H1 (cell line): ENCODE data around the gene CTTNBP2.

Experiments
- BCL11A ChIP-seq, 2 experiments: IDR thresholded peaks; one replicate each; pipeline ENCODE4 v1.6.1; 2011; ENCODE audit warnings: low read depth in 2 of 2, low read length in 2 of 2, mild to moderate bottlenecking in 2 of 2
- CREB1 ChIP-seq: IDR thresholded peaks from 2 replicates; pipeline ENCODE4 v1.6.1; 2012; ENCODE audit warnings: inconsistent platforms
- CTCF ChIP-seq, 3 experiments: IDR thresholded peaks; 1 replicate in 2 of 3; 2 replicates in 1 of 3; pipeline versions ENCODE4 v1.5.1 to v1.6.1; 2011; ENCODE audit warnings: low read length in 3 of 3, mild to moderate bottlenecking in 3 of 3, inconsistent platforms in 2 of 3, low read depth in 1 of 3, moderate library complexity in 1 of 3; ENCODE audit not compliant: insufficient read depth in 1 of 3; ENCODE audit errors: control extremely low read depth in 1 of 3
- EP300 ChIP-seq, 2 experiments: IDR thresholded peaks; 1 replicate in 1 of 2; 2 replicates in 1 of 2; pipeline ENCODE4 v1.6.1; 2011 to 2012; ENCODE audit warnings: low read depth in 2 of 2, low read length in 2 of 2, mild to moderate bottlenecking in 2 of 2, borderline replicate concordance in 1 of 2, inconsistent platforms in 1 of 2, moderate library complexity in 1 of 2
- EZH2 ChIP-seq: fragments of 200-600 bp; sonication (generic); IDR thresholded peaks from 2 replicates; pipeline ENCODE4 v1.7.1; 2012; ENCODE audit warnings: low read depth, mild to moderate bottlenecking, moderate library complexity, low read length, inconsistent platforms; ENCODE audit not compliant: severe bottlenecking
- MAX ChIP-seq: IDR thresholded peaks from 2 replicates; pipeline ENCODE4 v1.6.1; 2012; ENCODE audit warnings: inconsistent platforms
- RAD21 ChIP-seq, 2 experiments: IDR thresholded peaks in 1 of 2; conservative IDR thresholded peaks in 1 of 2; 2 replicates each; pipeline ENCODE4 v1.6.1; 2011; ENCODE audit warnings: low read depth in 2 of 2, low read length in 2 of 2, improper control_type of control experiment in 1 of 2, inconsistent platforms in 1 of 2, mild to moderate bottlenecking in 1 of 2, moderate library complexity in 1 of 2
- RXRA ChIP-seq: IDR thresholded peaks from 2 replicates; pipeline ENCODE4 v1.6.1; 2011; ENCODE audit warnings: low read depth, mild to moderate bottlenecking, low read length, moderate library complexity; ENCODE audit not compliant: insufficient read depth
- SUZ12 ChIP-seq: fragments of 200-600 bp; sonication (generic); IDR thresholded peaks from 2 replicates; pipeline ENCODE4 v1.6.1; 2012; ENCODE audit warnings: mild to moderate bottlenecking, inconsistent platforms, low read length, moderate library complexity, mixed read lengths
- TCF12 ChIP-seq: IDR thresholded peaks from 2 replicates; pipeline ENCODE4 v1.6.1; 2011; ENCODE audit warnings: low read depth, mild to moderate bottlenecking, low read length

DNA sequence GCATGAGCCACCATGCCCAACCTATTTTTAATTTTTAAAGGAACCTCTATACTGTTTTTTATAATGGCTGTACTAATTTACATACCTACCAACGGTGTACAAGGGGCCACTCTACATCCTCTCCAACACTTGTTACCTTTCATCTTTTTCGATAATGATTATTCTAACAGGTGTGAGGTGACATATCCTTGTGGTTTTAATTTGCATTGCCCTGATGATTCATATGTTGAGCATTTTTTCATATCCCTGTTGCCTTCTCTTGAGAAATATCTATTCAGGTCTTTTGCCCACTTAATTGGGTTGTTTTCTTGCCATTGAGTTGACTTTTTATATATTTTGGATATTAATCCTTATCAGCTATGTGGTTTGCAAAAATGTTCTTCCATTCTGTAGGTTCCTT is 167.0 kb downstream of the CTTNBP2 start:
- TF ChIP-seq MAX (no peak), TCF12 (no peak), RAD21 (IDR thresholded peaks at IDR 0.05 in 1 of 2, conservative IDR thresholded peaks at IDR 0.05 in 1 of 2; ENCODE audit: low read depth in 2 of 2, low read length in 2 of 2) (no peak), EZH2 (no peak), RXRA (no peak), EP300 (IDR thresholded peaks at IDR 0.05; ENCODE audit: borderline replicate concordance in 1 of 2, low read depth in 2 of 2, low read length in 2 of 2) (no peak), CREB1 (no peak), SUZ12 (no peak), CTCF (IDR thresholded peaks at IDR 0.05; ENCODE audit: control extremely low read depth in 1 of 3, insufficient read depth in 1 of 3, low read depth in 1 of 3, low read length in 3 of 3) (no peak), BCL11A (IDR thresholded peaks at IDR 0.05; ENCODE audit: low read depth in 2 of 2, low read length in 2 of 2) (no peak)
